ENCODE measurements around the gene ZC3HAV1.
"Not testable (repeated sequence)": the region's sequence is repeated elsewhere in the genome, so short reads cannot be mapped to it uniquely, and the experiment has no call there.

Gene ZC3HAV1

GRCh38 chr7:139111811-139112301, 2.3 kb upstream of the ZC3HAV1 start:
- no peak for DNase-seq

DNA sequence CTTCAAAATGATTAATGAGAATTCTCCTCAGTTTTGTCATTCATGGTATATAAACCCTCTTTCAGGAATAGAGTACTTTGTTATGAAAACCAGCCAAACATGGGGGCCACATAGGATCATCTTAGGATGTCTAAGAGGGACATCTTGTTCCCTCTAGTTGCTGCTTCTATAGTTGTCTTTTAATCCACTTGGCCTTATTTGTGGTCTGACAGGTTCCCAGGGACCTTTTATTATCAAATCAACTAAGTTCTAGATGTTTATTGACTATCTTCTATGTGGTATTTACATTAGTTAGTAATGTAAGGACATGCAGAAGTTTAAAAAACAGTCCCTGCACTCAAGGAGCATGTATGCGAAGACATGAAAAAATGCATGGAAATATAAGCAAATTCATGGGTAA, 1.6 kb upstream of the ZC3HAV1 start:
- no peak for DNase-seq

- no peak for DNase-seq
Observed at GRCh38 chr7:139109983-139110411, 477 bp upstream of the ZC3HAV1 start.

- DNase-seq, result no peak
Observed at GRCh38 chr7:139108266-139109187, 993 bp downstream of the ZC3HAV1 start.

DNA sequence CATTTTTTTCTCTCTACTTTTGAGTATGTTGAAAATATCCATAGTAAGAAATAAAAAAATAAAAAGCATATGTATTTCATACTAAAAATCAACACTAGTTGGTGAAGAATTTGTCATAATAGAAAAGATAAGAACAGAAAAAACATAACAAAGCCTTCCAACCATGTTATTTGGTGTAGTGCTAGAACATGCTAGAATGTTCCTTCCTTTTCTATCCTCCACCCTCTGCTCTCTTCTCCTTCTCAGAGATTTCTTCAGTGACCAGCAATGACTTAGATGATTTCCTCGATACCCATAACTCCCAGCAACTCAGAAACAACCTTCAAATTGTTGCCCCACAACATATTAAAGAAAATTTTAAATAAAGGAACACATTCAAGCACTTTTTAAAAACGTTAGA, 2.6 kb downstream of the ZC3HAV1 start:
- no peak for DNase-seq

GRCh38 chr7:139106227-139106626, 3.3 kb downstream of the ZC3HAV1 start:
- DNase-seq, result not testable (repeated sequence)

GRCh38 chr7:139105484-139105883, 4.0 kb downstream of the ZC3HAV1 start:
- DNase-seq, result no peak

GRCh38 chr7:139104091-139104450, 5.4 kb downstream of the ZC3HAV1 start:
- no peak for DNase-seq

GRCh38 chr7:139103057-139103815, 6.3 kb downstream of the ZC3HAV1 start:
- DNase-seq, result no peak

DNA sequence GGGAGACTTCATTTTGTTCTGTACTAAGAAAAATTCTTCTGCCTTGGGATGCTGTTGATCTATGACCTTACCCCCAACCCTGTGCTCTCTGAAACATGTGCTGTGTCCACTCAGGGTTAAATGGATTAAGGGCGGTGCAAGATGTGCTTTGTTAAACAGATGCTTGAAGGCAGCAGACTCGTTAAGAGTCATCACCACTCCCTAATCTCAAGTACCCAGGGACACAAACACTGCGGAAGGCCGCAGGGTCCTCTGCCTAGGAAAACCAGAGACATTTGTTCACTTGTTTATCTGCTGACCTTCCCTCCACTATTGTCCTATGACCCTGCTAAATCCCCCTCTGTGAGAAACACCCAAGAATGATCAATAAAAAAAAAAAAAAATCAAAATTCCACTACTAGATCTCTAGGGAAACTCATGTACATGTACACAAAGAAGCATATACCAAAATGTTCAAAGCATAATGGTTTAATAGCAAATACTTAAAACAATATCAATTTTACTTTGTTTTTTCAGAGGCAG, 7.8 kb downstream of the ZC3HAV1 start:
- DNase-seq, result not testable (repeated sequence)

DNA sequence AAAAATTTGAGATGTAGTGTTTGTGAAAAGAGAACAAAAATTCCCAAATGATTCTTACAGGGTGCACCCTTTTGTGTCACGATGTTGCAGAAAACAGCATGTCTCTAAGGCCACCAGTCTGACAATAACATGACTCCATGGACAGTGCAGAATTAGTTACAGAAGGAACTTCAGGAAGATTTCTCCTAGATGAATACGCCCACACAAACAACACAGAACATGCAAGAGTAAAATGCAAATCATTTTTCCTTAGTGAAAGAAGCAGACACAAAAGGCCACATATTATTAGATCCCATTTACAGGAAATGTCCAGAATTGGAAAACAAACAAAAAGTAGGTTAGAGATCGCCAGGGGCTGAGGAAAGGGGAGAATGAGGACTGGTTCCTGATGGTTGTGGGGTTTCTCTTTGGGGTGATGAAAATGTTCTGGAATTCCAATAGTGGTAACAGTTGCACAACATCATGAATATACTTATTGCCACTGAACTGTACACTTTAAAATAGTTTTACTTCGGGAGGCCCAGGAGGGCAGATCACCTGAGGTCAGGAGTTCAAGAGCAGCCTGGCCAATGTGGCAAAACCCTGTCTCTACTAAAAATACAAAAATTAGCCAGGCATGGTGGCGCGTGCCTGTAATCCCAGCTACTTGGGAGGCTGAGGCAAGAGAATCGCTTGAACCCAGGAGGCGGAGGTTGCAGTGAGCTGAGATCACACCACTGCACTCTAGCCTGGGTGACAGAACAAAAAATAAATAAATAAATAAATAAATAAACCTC, 10.2 kb downstream of the ZC3HAV1 start:
- DNase-seq, result no peak

DNA sequence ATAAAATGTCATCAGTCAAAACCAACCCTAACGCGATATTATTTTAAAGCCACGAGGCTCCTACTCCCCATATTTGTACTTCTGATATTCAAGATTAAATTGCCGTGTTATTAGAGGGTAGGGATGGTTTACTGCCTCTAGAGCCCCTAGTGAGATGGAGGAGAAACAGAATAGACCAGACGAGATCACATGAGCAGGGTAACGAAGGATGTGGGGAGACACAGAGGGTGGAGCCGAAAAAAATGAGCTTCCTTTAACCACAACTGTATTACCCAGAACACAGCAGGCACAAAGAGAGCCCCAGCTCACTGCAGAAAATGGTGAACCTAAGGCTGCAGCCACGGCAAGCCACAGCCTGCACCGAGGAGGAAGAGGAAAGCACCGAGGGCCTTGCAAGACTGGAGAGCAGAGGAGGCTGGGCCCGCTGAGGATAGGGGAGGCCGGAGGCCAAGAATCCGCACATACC, 14.3 kb downstream of the ZC3HAV1 start:
- DNase-seq, result no peak

- DNase-seq, result no peak
Observed at GRCh38 chr7:139094596-139094995, 14.9 kb downstream of the ZC3HAV1 start.

- DNase-seq, result no peak
Observed at GRCh38 chr7:139094030-139094429, 15.5 kb downstream of the ZC3HAV1 start.

DNA sequence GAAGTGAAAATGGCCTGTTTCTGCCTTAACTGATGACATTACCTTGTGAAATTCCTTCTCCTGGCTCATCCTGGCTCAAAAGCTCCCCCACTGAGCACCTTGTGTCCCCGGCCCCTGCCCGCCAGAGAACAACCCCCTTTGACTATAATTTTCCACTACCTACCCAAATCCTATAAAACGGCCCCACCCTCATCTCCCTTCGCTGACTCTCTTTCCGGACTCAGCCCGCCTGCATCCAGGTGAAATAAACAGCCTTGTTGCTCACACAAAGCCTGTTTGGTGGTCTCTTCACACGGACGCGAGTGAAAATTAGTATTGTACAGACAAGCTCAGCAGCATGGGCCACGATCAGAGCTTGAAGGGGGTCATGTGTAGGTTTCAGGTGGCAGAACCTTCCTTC, 16.0 kb downstream of the ZC3HAV1 start:
- DNase-seq, result not testable (repeated sequence)

- DNase-seq, result no peak
Observed at GRCh38 chr7:139092090-139092796, 17.3 kb downstream of the ZC3HAV1 start.

GRCh38 chr7:139091677-139091996, 17.9 kb downstream of the ZC3HAV1 start:
- no peak for DNase-seq

GRCh38 chr7:139089118-139089517, 20.4 kb downstream of the ZC3HAV1 start:
- no peak for DNase-seq

GRCh38 chr7:139088268-139088667, 21.3 kb downstream of the ZC3HAV1 start:
- DNase-seq, result no peak

GRCh38 chr7:139087212-139087611, 22.3 kb downstream of the ZC3HAV1 start:
- no peak for DNase-seq

DNA sequence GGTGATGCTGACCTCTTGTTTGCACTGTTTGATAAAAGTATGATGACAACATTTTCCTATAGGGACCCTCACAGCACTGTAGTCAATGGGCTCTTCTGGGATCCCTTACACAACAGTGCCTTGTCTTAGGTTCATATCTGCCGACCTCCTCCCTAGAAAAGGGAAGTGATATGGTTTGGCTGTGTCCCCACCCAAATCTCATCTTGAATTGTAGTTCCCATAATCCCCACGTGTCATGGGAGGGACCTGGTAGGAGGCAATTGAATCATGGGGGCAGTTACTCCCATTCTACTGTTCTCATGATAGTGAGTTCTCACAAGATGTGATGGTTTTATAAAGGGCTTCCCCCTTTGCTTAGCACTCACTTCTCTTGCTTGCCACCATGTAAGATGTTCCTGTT, 23.1 kb downstream of the ZC3HAV1 start:
- DNase-seq, result no peak

DNA sequence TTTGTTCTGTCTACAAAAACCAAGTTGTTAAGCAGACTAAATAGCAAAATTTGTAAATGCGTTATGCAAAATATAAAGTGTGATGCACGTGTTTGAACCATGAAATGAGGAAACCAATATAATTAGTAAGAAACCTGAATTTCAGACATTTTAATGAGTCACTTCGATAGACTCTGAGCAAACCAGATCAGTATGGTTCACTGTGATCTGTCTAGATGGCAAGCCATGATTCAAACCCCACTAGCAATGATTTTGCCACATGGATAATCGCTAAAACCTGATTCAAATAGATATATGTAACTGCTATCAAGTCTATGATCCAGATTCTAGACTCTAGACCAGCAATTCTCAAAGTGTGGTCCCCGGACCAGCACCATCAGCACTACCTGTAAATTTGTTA, 24.8 kb downstream of the ZC3HAV1 start:
- no peak for DNase-seq

All from NCI-H1694 treated with DMSO at 0.1 percent for 48 hours (cell line).